ENCODE results near the gene SARDH.

DNA sequence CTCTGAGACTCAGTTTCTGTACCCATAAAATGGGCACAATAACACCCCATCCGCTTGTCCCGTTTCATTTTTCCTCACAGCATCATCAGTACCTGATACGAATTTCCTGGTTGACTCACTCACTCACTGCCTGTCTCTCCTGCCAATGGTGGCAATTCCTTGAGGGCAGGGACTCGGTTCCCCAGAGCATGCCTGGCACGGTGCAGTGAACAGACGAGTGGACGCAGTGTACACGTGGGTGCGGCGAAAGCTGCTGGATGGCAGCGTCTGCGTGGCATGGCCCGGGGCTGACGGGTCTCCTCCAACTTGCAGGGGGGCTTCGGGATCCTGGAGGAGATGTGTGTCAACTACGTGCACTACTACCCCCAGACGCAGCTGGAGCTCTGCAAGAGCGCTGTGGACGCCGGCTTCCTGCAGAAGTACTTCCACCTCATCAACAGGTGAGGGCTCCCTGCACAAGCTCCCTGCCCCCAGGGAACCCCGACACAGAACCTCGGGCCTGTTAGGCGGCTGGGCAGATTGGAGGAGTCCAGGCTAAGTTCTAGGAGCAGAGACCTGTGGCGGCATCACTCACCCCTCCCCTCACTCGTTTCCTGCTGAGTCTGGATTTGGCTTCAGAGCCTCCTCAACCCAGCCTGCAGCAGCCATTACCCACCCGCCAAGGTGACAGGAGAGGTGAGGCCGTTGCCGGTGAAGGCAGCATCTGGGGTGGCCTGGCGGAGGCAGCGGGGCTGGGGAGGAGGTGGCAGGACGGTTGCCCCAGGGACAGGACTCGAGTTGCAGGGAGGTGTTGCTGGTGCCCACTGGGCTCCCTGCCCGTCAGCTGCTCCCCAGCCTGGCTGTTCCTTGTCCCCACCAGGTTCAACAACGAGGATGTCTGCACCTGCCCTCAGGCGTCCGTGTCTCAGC is 81.7 kb downstream of the SARDH start:
- TF ChIP-seq CTCF (IDR thresholded peaks at IDR 0.05; ENCODE audit: low read length) (no peak), EZH2phosphoT487 (IDR thresholded peaks at IDR 0.05; ENCODE audit: low read length) (no peak), EZH2 (optimal IDR thresholded peaks at IDR 0.05; ENCODE audit: low read depth, low read length) (no peak)
